HG03039 (cell line): ENCODE data around the gene MIA.
"Not testable (repeated sequence)": the region's sequence is repeated elsewhere in the genome, so short reads cannot be mapped to it uniquely, and the experiment has no call there.

Source experiments
- ATAC-seq: cut with Tn5 transposase; IDR thresholded peaks from one replicate; pipeline ENCODE4 v1.9.1; 2021; ENCODE audit warnings: mild to moderate bottlenecking, moderate library complexity; ENCODE audit not compliant: unreplicated experiment

The MIA gene

DNA sequence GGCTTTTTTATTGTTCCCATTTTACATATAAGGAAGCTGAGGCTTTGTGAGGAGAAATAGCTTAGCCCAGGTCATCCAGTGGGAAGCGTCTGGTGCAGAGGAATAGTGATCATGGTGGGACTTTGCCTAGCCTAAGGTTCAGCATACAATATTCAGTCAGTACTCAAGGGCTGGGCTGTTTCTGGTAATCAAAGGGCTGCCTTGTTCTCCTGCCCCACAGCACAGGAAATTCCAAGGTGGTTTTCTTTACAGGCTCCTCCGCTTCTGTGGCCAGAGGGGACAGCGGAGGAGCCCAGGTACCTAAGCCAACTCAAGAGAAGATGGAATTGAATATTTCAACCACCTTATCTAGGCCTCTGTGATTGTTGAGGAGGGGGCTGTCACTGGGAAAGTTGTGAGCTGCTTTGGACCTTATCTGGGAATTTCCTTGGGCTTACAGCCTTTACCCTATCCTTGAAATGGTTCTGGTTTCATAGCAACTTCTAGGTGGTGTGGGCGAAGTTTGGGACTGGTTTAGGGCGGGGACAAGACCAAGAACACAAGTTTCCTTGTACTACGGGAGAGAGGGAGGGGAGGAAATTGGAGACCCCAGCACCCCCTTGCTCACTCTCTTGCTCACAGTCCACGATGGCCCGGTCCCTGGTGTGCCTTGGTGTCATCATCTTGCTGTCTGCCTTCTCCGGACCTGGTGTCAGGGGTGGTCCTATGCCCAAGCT is at the start of gene MIA:
Gene MIA, plus strand, starts transcription at position 606 of the 716 bp plus-strand sequence. Its CDS starts 22 bp downstream, at position 628.
- ATAC-seq: no peak

DNA sequence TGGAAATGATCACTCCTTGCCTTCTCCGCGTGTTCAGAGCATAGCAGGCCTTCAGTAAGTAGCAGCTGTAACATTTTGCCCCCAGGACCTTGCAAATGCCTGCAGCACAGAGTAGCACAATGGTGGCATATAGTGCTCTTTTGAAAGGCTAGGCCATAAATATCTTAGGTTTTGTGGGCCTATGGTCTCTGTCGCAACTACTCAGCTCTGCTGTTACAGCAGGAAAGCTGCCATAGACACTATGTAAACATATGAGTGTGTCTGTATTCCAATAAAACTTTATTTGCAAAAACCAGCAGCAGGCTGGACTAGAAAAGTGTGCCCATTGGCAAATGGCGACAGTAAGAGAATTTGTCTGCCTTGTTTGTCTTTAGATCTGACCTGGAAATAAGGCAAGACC is 49.0 kb upstream of the MIA start:
- no peak for ATAC-seq

DNA sequence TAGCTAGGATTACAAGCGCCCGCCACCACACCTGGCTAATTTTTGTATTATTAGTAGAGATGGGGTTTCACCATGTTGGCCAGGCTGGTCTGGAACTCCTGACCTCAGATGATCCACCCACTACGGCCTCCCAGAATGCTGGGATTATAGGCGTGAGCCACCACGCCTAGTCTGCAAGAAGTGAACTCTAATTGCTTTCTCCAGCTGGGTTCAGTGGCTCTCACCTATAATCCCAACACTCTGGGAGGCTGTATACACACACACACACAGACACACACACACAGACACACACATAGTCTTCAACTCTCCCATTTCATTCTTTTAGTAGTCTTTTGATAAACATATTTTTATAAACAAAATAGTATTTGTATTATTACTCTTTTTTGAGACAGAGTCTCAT is 45.3 kb upstream of the MIA start:
- not testable (repeated sequence) for ATAC-seq

DNA sequence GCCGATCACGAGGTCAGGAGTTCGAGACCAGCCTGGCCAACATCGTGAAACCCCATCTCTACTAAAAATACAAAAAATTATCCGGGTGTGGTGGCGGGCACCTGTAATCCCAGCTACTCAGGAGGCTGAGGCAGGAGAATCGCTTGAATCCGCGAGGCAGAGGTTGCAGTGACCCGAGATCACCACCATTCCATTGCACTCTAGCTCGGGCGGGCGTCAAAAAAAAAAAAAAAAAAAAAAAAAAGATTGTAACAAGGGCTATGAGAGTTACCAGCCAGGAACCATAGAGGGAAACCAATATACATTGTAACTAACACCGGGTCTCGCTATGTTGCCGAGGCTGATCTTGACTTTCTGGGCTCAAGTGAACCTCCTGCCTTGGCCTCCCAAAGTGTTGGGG is 43.0 kb upstream of the MIA start:
- not testable (repeated sequence) for ATAC-seq

DNA sequence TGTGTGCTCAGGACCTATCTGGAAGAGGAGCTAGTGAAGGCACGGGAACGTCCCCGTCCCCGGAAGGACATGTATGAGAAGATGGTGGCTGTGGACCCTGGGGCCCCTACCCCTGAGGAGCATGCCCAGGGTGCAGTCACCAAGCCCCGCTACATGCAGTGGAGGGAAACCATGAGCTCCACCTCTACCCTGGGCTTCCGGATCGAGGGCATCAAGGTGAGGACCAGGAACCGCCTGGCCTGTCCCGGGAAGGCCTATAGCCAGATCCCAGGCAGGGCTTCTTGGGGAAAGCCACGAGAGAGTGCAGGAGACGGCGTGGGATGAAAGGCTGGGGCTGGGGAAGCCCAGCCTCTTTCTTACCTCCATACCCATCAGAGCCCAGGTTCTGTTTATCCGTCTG is 42.2 kb upstream of the MIA start:
- ATAC-seq: no peak

DNA sequence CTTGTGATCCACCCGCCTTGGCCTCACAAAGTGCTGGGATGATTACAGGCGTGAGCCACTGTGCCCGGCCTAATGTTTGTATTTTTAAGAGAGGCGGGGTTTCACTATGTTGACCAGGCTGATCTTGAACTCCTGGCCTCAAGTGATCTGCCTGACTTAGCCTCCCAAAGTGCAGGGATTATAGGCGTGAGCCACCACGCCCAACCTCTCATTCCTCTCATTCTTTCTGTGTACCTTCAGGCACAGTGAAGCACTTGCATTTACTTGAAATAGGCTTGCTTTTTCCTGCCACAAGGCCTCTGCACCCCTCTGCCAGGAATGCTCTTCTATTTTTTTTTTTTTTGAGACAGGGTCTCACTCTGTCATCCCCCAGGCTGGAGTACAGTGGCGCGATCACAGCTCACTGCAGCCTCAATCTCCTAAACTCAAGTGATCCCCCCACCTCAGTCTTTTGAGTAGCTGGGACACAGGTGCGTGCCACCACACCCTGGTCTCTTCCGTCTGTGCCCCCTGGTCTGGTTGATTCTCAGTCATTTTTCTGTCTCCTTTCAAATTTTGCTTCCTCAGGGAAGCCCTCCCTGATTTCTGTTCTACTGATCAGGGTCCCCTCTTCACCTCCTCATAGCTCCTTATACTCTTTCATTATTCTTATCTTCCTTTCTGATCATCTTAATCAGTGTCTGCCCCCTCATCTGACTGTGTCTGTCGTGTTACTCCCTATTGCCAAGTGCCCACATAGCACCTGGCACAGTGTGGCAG is 40.1 kb upstream of the MIA start:
- ATAC-seq: no peak

DNA sequence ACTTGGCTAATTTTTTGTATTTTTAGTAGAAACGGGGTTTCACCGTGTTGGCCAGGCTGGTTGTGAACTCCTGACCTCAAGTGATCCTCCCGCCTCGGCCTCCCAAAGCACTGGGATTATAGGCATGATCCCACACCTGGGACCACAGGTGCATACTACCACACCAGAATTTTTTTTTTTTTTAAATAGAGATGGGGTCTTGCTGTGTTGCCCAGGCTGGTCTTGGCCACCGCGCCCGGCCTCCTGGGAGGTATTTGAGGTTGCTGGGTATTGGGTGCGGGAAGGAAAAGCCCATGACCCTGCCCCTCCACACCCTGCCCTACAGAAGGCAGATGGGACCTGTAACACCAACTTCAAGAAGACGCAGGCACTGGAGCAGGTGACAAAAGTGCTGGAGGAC is 38.7 kb upstream of the MIA start:
- no peak for ATAC-seq

DNA sequence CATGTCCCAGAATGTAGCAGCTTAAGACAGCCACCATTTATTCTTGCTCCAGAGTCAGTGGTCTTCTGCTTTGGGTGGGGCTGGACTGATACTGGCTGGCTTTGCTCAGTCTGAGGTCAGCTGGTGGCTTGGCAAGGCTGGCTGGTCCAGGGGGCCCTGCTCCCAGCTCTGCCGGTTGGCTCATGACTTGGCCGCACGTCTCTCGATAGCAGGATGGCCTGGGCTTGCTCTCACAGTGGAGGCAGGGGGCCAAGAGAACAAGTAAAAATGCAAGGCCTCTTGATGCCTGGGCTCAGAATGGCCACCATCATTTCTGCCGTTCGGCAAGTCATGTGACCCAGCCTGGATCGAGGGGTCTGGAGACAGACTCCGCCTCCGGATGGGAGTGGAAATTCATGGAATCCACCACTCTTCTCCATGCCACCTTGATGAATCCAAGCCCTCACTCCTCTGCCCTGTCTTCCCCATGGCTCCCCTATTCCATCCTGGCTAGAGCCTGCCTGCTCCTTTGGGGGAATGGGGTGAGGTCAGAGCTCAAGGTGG is 38.1 kb upstream of the MIA start:
- ATAC-seq: no peak

DNA sequence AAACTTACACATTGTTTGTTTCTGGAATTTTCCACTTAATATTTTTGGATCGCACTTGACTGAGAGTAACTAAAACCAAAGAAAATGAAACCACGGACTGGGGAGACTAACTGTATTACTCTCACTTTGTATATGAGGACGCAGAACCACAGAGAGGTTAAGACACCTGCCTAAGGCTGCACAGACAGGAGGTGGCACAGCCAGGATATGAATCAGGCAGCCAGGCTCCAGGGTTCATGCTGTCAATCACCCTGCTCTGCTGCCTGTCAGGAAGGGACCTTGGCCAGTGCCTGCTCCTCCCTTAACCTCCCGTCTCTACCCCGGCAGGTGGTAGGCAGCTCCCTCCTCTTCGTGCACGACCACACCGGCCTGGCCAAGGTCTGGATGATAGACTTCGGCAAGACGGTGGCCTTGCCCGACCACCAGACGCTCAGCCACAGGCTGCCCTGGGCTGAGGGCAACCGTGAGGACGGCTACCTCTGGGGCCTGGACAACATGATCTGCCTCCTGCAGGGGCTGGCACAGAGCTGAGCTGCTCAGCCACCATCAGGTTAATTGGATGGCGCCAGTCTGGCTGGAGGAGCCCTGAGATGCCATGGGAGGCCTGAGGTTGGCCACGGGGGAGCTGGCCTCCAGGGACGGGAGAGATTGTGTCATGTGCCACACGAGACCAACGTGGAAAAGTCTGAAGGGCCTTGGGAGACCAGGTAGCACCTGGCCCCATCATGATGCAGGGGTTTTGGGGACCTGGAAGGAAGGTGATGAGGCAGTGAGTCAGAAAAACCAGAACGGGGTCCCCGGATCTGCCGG is 36.1 kb upstream of the MIA start:
- no peak for ATAC-seq

DNA sequence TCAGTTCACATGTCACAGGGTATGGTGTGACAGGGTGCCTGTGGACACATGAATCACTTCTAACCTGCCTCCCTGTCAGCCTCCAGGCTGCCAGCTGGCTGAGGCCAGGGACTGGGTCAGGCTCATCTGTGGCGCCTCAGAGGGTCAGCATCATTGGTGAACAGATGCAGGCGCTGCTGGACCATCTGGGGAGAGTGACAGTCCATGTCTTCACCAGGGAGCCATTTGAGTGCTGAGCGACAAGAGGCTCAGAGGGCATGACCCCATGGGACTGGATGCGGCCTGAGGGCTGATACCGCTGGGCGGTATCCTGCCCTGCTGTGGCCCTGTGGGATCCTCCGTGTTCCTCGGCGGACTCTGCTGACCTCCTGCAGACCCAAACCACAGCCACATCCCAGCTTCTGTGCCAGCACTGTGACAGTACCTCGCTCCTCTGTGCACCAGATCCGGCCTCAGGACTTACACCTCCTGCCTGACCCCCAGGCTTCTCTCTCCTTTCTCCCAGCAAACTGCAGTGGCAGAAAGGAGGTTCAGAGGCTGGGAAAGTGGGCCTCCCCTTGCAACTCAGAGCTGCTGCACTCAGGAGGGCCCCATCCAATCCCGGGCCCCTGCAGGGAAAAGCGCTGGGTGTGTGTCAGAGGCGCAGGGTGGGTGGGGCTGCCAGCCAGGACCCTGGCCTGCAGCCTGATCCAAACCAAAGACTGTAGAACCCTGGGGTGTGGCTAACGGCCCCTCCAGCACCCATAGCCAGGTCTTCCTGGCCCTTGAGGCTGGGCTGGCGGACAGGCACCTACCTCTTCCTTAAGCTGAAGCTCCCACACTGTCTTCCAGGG is 35.2 kb upstream of the MIA start:
- no peak for ATAC-seq

DNA sequence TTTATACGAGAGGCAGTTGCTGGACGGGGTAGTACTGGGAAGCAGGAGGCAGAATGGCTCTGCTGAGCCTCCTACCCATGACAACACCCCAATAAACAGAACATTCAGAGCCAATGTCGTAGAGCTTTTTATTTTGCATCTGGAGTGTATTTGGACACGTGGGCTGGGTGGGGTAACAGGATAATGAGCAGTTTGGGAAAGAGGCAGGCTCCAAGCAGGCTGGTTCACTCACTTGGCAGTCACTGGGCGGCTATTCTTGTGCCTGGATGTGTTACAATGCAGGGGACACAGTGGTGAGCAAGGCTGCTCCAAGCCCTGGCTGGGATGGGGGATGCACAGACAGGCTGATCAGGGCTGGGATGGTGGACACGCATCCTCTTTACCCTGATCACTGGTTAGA is 34.6 kb upstream of the MIA start:
- ATAC-seq: no peak

DNA sequence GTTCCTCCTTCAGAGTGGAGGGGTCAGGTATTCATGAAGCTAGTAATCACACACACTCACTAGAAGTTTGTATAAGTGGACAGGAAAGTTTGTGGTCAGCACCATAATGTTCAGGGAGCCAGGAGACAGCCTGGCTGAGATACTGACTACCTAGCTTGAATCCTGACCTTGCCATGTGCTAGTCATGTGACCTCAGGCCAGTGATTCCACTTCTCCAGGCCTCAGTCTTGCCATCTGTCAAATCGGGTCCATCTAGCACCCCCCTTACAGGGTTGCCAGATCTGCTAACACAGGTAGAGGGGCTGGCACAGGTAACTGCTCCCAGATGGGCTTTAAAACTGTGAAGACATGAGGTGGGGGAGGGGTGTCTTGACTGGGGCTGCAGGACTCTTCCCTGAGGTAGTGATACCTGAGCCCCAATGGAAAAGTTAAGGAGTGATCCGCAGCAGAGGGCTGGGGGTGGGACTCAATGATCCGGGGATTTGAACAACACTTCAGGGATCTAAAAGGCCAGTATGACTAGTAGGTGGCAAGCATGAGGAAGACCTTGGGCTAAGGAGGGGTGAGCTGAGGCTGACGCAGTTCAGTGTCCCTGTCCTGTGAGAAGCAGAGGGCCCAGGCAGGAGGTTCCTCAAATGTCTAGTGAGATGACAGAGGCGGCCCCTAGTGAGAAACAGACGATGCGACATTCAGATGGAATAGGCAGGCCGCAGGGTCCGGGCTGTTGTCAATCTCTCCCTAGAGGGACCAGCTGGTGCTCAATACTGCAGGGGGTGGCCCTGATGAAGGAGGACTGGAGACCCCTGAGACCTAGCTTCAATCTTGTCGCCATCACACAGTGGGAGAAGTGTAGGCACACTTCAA is 33.6 kb upstream of the MIA start:
- no peak for ATAC-seq

DNA sequence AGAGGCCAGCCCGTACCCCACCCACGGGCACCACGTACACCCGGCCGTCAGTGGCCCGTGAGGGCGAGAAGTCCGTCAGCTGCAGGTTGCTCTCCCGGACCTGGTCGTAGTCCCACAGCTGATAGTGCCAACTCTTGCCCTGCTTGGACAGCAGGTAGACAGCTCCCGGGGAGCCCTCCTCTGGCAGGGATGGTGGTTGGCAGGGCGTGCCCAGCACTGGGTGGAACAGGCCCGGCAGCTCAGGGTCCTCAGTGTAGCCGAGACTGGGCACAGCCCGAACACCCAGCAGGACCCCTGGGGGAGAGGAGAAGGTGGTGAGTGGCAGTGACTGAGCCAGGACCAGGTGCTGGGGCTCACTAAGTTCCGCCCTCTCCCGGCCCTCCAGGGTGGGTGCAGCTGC is 32.8 kb upstream of the MIA start:
- ATAC-seq: no peak

DNA sequence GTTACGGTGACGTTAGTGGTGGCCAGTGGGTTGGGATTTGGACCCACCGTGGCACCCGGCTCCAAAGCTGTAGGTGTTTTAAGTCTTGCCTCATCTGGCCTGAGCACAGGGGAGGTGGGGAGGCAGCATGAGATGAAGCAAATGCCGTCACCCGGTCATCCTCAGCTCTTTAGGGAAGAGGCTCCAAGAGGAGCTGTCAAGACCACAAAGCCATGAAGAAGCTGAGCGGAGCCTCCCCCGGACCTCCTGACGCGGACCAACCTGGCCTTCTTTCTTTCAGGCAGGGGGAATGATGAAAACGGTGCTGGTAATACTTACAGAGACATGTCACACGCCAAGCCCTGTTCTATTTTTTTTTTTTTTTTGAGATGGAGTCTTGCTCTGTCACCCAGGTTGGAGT is 32.4 kb upstream of the MIA start:
- ATAC-seq: no peak

DNA sequence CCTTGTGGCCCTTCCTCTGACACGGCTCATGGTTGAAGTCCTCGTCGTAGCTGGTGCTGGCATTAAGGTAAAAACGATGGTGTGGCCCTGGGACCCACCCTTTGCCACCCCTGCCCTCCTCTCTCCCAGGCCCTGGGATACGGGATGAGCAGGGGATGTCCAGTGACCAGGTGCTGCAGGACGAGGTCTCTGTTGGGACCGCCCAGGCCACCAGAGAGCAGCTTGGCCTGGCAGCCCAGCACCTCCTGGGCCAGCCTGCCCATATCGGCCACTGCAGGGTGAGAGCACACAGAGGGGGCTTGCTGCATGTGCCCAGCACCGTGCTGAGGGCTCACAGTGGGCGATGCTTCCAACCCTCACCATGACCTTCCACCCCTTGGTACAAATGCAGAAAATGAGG is 31.4 kb upstream of the MIA start:
- no peak for ATAC-seq

DNA sequence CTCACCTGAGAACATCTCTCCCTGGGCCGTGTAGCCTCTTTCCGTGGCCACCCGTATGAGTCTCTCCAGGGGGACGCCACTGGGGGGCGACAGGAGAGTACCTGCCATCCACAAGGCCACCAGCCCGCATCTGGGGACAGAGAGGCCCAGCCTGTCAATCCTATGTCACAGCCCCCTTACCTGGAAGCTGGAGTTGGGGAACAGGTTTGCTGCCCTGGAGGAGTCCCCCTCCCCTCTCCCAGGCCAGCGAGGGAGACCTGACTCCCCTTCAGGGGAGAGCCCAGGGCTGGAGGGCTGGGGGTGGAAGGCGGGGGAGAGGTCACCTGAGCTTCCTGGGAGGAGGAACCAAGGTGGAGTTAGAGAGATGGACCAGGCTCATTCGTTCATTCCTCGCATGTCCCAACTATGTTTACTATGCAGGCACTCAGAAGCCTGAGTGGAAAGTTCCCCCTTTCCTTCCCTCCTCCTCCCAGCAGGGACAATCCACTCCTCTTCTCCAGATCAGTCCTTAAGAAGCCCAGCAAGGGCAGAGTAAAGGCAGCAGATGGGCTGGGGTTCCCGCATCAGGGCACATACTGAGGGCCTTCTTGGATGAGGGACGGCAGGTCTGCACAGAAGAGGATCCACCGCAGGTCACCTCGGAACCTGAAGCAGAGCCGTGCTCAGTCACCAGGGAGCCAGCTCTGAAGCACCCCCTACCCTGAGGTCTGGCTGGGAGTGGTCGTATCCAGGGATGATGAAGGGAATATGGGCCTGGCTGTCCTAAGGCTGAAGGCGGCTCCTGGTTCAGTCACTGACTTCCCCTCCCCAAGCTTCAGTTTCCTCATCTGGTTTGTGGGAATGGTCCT is 30.5 kb upstream of the MIA start:
- no peak for ATAC-seq

DNA sequence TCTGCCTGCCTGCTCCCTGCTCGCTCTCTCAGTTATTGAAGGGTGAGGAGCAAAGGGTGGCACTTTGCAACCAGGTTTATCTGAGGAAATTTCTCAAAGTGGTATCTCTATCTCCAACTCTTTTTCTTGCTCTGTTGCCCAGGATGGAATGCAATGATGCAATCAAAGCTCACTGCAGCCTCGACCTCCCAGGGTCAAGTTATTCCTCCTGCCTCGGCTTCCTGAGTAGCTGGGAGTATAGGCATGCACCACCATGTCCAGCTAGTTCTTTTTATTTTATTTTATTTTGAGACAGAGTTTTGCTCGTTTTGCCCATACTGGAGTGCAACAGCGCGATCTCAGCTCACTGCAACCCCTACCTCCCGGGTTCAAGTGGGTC is 29.9 kb upstream of the MIA start:
- ATAC-seq: no peak

DNA sequence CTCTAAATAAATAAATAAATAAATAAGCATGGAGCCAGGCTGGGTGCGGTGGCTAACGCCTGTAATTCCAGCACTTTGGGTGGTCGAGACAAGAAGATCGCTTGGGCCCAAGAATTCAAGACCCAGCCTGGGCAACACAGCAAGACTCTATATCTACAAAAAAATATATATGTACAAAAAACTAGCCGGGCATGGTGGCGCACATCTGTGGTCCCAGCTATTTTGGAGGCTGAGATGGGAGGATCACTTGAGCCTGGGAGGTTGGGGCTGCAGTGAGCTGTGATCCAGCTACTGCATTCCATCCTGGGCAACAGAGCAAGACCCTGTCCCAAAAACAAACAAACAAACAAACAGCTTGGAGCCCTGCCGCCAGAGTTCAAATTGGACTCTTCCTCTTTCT is 27.8 kb upstream of the MIA start:
- ATAC-seq: no peak
